ENCODE data around the gene UMAD1.

- no peak for TF ChIP-seq CTCF (IDR thresholded peaks at IDR 0.05)
- no peak for TF ChIP-seq POLR2A (IDR thresholded peaks at IDR 0.05)
These were observed 53.3 kb downstream of the UMAD1 start for GRCh38 chr7:7693881-7694280.
